GM21447 (cell line): ENCODE measurements around the gene KCNH3.
"Not testable (repeated sequence)": the region's sequence is repeated elsewhere in the genome, so short reads cannot be mapped to it uniquely, and the experiment has no call there.

ENCODE experiments used
- ATAC-seq: cut with Tn5 transposase; IDR thresholded peaks from one replicate; pipeline ENCODE4 v1.9.1; 2021; ENCODE audit not compliant: unreplicated experiment

KCNH3 gene

GRCh38 chr12:49527361-49528130, 11.3 kb upstream of the KCNH3 start:
- no peak for ATAC-seq

DNA sequence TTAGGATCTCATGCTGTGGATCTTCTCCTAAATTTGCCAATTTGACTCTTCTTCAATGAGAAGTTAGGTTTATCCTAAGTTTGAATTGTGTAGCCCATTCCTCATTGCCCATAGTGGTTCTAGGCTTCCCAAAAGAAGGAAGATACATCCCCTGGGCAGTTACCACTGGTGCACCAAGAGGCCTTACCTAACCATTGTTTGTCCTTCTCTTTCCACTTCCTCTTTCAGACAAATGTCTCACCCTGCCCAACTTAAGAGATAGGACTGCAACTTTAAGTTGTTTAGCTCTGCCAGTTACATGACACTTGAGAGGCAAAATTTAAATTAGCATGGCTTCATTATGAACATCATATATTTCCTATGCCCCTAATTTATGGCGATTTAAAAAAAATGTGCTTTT, 9.4 kb upstream of the KCNH3 start:
- ATAC-seq = no peak

GRCh38 chr12:49531745-49532144, 7.1 kb upstream of the KCNH3 start:
- ATAC-seq = no peak

DNA sequence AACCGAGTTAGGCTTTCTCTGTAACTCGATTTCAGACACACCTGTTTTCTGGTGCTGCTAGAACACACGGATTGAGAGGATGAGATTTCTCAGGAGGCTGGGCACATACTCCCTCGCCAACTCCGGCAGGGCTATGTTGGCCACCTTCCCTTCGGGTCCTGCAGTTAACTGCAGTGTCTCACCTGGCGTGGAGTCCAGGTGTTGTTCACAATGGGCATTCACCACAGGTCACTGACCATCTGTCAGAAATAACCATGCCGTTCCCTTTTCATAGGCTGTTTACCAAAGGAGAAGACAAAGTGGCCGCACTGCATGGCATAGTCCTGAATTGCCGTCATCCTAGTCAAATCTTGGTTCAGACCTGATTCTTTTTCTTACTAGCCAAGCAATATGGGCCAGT, 5.5 kb upstream of the KCNH3 start:
- ATAC-seq = no peak

GRCh38 chr12:49534122-49534521, 4.7 kb upstream of the KCNH3 start:
- ATAC-seq = not testable (repeated sequence)

DNA sequence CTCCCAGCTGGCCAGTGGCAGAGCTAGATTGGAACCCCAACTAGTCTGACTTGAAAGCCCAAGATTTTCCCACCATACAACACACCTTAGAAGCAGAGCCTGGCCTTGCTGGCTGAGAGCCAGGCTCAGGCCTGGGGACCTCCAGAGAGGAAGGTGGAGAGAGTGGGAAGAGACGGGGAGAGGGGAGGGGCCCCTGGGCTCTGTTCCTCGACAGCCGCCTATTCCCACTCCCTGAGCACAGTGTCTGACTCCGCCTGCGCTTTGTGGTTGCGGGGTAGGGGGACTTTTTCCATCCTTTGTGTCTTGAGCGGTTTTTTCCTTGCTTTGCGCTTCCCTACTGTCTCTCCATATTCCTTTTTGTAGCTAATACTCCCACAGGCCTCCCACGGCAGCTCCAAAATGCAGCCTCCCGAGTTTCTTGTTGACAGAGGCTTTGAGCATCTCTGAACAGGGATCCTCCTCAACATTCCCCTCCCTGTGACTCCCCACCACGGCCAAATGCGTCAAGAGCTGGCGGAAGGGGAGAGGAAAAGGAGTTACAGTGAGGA, 4.0 kb upstream of the KCNH3 start:
- ATAC-seq = no peak

DNA sequence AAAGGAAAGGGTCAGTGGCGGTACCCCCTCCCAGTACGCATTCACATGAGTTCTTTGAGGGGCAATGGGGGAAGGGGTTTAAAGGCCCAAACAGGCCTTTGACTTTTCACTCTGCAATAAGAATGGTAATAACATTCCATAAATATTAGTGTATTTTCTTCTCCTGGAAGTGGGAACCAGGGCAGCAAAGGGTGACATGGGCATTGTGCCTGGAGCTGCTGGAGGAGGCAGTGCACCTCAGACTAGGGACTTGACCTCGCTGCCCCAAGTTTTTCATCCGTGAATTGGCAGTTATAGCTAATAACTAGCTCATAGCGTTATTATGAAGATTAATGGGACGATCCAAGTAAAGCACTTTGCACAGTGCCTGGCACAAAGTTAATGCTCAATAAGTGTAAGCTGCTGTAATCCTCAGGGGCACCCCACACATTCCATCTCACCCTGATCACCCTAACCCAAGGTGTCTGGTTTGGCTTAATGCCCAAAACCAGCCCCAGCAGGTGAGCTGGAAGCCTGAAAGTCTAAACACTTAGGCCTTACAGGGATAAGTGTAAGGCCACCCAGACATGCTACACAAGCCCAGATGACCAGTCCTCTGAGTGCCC, 2.8 kb upstream of the KCNH3 start:
- no peak for ATAC-seq

GRCh38 chr12:49536526-49537071, 2.2 kb upstream of the KCNH3 start:
- ATAC-seq = no peak

DNA sequence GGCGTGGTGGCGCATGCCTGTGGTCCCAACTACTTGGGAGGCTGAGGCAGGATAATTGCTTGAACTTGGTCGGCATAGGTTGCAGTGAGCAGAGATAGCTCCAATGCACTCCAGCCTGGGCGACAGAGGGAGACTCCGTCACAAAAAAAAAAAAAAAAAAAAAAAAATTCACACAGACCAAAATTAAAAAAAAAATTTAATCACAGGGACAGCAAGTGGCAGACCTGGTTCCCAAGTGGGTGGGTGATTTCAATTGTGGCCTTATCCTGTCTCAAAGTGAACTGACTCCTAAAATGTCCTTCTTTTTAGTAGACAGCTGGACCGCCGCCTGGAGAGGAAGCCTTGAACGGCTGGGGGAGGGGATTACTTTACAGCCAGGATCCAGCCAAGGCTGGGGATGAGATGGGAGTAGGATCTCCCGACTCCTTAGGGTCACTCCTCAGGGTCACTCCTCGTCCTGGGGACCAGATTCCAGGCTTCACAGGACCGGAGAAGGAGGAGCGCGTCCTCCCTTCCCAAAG, 1.5 kb upstream of the KCNH3 start:
- ATAC-seq = no peak

DNA sequence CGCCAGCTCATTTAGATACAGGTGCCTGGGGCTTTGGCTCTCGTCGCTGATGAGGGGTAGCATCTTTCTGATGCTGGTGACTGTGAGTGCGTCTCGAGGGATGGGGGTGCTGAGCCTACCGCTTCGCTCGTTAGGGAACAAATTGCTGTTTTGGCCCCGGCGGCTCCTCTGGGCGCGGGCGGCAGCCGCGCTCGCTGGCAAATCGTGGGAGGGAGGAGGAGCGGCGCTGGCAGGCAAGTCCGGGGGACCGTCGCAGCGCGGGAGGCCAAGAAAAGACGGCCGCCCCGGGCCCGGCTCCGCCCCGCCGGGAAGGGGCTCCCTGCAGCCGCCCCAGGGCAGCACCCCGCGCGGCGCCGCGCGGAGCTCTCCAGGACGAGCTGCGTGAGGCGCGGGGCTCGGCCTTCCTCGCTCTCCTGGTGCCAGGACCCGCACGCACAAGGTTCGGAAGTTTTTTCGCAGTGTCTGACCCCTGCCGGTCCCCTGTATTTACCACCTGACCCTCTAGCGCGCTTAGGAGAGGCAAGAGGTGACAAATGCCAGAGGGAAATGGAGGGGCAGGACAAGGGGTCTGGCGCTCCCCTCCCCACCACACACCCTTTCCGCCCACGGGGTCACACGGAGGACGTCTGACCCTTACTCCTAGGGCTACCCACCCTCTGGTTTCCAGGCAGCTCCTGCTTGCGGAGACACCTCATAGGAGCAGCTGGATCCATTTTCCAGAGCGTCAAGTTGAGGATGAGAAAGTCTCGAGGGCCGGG, 899 bp upstream of the KCNH3 start:
- no peak for ATAC-seq

DNA sequence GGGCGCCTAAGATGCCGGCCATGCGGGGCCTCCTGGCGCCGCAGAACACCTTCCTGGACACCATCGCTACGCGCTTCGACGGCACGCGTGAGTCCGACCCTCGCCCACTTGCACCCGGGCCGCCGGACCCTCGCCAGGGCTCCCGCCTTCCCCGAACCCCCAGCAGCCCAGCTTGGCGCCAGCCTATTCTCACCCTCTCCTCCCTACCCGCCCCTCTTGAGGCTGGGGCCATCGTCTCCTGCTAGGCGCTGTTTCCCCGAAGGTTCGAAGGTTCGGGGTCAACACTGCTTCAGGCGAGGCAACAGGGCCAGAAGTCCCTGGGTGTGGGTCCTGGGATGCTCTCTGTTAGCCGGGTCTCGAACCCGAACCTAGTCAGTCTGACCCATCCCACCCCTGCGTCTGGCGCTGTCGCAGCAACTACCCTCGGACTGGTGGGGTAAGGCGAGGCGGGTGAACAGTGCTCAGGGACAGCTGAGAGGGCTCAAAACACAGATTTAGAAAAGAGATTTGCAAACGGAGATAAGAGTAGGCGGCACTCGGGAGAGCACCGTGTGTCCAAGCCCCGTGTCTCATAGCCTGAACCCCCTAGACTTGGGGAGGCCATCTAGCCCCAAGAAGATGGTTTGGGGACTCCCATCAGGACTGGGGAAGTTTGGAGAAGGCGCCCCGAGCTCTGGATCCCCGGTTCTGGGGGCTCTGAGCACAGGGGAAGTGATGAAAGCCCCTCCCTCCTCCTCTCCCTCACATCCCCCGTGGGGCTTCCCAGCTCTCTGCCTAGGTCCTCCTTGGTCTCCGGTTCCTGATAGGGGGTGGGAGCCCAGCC, 787 bp downstream of the KCNH3 start:
- no peak for ATAC-seq

DNA sequence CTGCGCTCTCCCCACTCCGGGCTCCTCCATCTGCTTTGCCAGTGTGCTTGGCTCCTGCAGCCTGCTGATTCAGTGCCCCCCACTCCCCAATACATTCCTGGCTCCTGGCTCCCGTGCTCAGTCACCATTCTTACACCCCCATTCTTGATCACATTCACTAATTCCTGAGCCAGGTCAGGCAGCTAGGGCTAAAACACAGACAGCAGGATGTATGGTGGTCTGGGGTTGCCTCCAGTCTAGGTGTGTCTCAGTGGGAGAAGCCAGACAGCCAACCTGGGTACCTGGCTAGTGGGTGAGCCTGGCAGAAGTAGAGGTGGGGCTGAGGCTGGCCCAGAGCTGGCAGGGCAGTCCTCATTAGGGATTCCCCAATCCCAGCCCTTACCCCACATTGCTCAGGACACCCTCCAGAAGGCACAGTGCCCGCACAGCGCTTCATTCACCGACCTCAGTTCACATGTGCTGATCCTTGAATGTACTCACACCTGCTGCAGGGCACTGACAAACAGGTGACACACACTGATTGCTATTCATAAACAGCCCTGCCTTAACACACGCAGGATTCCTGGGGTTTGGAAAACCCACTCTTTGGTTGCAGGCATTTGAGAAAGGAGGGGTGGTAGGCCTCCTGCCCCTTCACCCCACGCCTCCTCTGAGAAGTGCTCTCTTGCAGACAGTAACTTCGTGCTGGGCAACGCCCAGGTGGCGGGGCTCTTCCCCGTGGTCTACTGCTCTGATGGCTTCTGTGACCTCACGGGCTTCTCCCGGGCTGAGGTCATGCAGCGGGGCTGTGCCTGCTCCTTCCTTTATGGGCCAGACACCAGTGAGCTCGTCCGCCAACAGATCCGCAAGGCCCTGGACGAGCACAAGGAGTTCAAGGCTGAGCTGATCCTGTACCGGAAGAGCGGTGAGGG, 1.7 kb downstream of the KCNH3 start:
- ATAC-seq = no peak

GRCh38 chr12:49541140-49541861, 2.5 kb downstream of the KCNH3 start:
- no peak for ATAC-seq

GRCh38 chr12:49541911-49542505, 3.2 kb downstream of the KCNH3 start:
- ATAC-seq = no peak

- no peak for ATAC-seq
These were observed 3.8 kb downstream of the KCNH3 start for GRCh38 chr12:49542592-49543160.

DNA sequence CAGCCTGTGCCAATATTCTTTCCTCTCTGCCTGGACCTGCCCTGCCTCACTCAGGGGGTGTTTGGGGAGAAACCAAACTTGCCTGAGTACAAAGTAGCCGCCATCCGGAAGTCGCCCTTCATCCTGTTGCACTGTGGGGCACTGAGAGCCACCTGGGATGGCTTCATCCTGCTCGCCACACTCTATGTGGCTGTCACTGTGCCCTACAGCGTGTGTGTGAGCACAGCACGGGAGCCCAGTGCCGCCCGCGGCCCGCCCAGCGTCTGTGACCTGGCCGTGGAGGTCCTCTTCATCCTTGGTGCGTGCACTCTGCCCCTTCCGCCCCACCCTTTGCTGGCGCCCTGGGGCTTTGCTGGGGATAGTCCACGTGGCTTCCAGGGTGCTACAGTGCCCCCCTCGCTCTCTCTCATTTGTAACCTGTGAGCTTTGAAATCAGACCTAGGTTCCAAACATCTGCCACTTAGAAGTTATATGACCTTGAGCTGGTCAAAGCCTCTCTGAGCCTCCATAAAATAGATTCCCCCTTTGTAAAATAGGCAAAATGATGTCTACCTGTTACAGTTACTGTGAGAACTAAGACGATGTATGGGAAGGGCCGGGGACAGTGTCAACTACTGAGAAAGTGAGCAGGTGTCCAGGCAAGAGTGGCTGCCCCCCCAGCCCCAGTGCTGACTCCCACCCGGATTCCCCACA, 4.5 kb downstream of the KCNH3 start:
- no peak for ATAC-seq
